Fibroblast of the aortic adventitia (primary cell): ENCODE data around the gene ZNF136. TPM values are rescaled to one million over a fixed set of nuclear protein-coding genes. Genes with fewer than 3 reads are reported as not detected.

Source experiments
- DNase-seq: peaks from one replicate; pipeline ENCODE4 v3.0.0-alpha.2; 2010; ENCODE audit warnings: low read depth
- H3K4me3 ChIP-seq: 2 replicates; pipeline ENCODE4 v1.5.1; 2011; ENCODE audit warnings: low read depth, mild to moderate bottlenecking, control low read depth, low read length, moderate library complexity
- CTCF ChIP-seq: IDR thresholded peaks from 2 replicates; pipeline ENCODE4 v1.5.1; 2011; ENCODE audit warnings: mild to moderate bottlenecking, low read length, control low read depth, inconsistent platforms; ENCODE audit not compliant: insufficient read depth
- total RNA-seq: library from RNA; depleted of rRNA; stranded (reverse); fragments of >200 nt; gene quantifications from 2 replicates; pipeline ENCODE4 v1.2.3, GENCODE V29; 2012; ENCODE audit warnings: low replicate concordance

The ZNF136 gene
- 5.5 and 8.4 TPM in 2 replicates for total RNA-seq

- DNase-seq, result peak; percentile 95
- H3K4me3 ChIP-seq, result peak within 1 kb of the TSS; percentile 93
- no peak for TF ChIP-seq CTCF
Observed at GRCh38 chr19:12162882-12163806, at the start of gene ZNF136. ZNF136 (plus strand) TSS chr19:12163096; CDS start chr19:12163204, 108 bp downstream.

GRCh38 chr19:12113121-12113520 lies 49.8 kb upstream of the ZNF136 start:
- no peak for TF ChIP-seq CTCF
- no peak overlapping the region for H3K4me3 ChIP-seq
- DNase-seq, result no peak

GRCh38 chr19:12117201-12117970 lies 45.5 kb upstream of the ZNF136 start:
- DNase-seq, result no peak
- no peak for TF ChIP-seq CTCF
- no peak overlapping the region for H3K4me3 ChIP-seq

GRCh38 chr19:12126707-12127106 lies 36.2 kb upstream of the ZNF136 start:
- H3K4me3 ChIP-seq, result no peak overlapping the region
- peak; percentile 13 for DNase-seq
- peak; percentile 45 for TF ChIP-seq CTCF

- H3K4me3 ChIP-seq, result no peak overlapping the region
- no peak for DNase-seq
Observed at GRCh38 chr19:12133069-12133468, 29.8 kb upstream of the ZNF136 start.

More at GRCh38 chr19:12133069-12133468, 29.8 kb upstream of the ZNF136 start:
- TF ChIP-seq CTCF, result no peak
